H9 (cell line): ENCODE results near the gene RPL19. TPM values are rescaled to one million over a fixed set of nuclear protein-coding genes. Genes with fewer than 3 reads are reported as not detected.

Experiments
- DNase-seq: peaks from one replicate; pipeline ENCODE4 v3.0.0-alpha.2; 2017
- H2AFZ ChIP-seq: one replicate; pipeline ENCODE4 v1.6.1; 2013; ENCODE audit warnings: mild to moderate bottlenecking, low read length, control low read depth, moderate library complexity
- H2AK5ac ChIP-seq: 2 replicates; pipeline ENCODE4 v1.6.1; 2013; ENCODE audit warnings: low read length, control low read depth, mixed read lengths; ENCODE audit not compliant: insufficient read length
- H2BK120ac ChIP-seq: one replicate; pipeline ENCODE4 v1.6.1; 2013; ENCODE audit warnings: low read depth, mild to moderate bottlenecking, low read length, control low read depth, inconsistent platforms; ENCODE audit not compliant: poor library complexity, severe bottlenecking
- H2BK12ac ChIP-seq: 2 replicates; pipeline ENCODE4 v1.6.1; 2013; ENCODE audit warnings: low read length, control low read depth, mixed read lengths, low read depth; ENCODE audit not compliant: insufficient read length
- H2BK15ac ChIP-seq: 2 replicates; pipeline ENCODE4 v1.6.1; 2013; ENCODE audit warnings: low read depth, low read length, control low read depth
- H2BK20ac ChIP-seq: one replicate; pipeline ENCODE4 v1.6.1; 2013; ENCODE audit warnings: low read depth, mild to moderate bottlenecking, low read length, control low read depth, inconsistent platforms; ENCODE audit not compliant: poor library complexity, severe bottlenecking
- H2BK5ac ChIP-seq: 2 replicates; pipeline ENCODE4 v1.6.1; 2013; ENCODE audit warnings: low read length, control low read depth, mixed read lengths; ENCODE audit not compliant: insufficient read length
- H3K14ac ChIP-seq: 2 replicates; pipeline ENCODE4 v1.6.1; 2013; ENCODE audit warnings: low read length, control low read depth; ENCODE audit not compliant: insufficient read depth
- H3K18ac ChIP-seq: 2 replicates; pipeline ENCODE4 v1.6.1; 2013; ENCODE audit warnings: low read depth, mild to moderate bottlenecking, mixed read lengths, low read length, control low read depth; ENCODE audit not compliant: insufficient read length
- H3K23ac ChIP-seq: 2 replicates; pipeline ENCODE4 v1.6.1; 2013; ENCODE audit warnings: low read length, control low read depth, mixed read lengths, low read depth; ENCODE audit not compliant: insufficient read length
- H3K23me2 ChIP-seq: 2 replicates; pipeline ENCODE4 v1.6.1; 2013; ENCODE audit warnings: low read depth, mild to moderate bottlenecking, mixed read lengths, low read length, control low read depth; ENCODE audit not compliant: insufficient read length, poor library complexity, severe bottlenecking
- H3K27ac ChIP-seq: 2 replicates; pipeline ENCODE4 v1.5.1; 2013; ENCODE audit warnings: low read length, control low read depth, mixed read lengths, low read depth; ENCODE audit not compliant: insufficient read length
- H3K27me3 ChIP-seq: 2 replicates; pipeline ENCODE4 v1.6.1; 2013; ENCODE audit warnings: low read length, control low read depth, inconsistent platforms; ENCODE audit not compliant: insufficient read depth
- H3K4ac ChIP-seq: 2 replicates; pipeline ENCODE4 v1.6.1; 2013; ENCODE audit warnings: low read depth, mild to moderate bottlenecking, control low read depth, inconsistent platforms, low read length, moderate library complexity
- H3K4me1 ChIP-seq: 2 replicates; pipeline ENCODE4 v1.6.1; 2013; ENCODE audit warnings: low read length, control low read depth, inconsistent platforms; ENCODE audit not compliant: insufficient read depth
- H3K4me2 ChIP-seq: 2 replicates; pipeline ENCODE4 v1.6.1; 2013; ENCODE audit warnings: low read length, control low read depth, mixed read lengths; ENCODE audit not compliant: insufficient read length, insufficient read depth
- H3K56ac ChIP-seq: 2 replicates; pipeline ENCODE4 v1.6.1; 2013; ENCODE audit warnings: low read depth, mild to moderate bottlenecking, mixed read lengths, low read length, control low read depth; ENCODE audit not compliant: insufficient read length
- H3K79me1 ChIP-seq: 2 replicates; pipeline ENCODE4 v1.6.1; 2013; ENCODE audit warnings: low read depth, mild to moderate bottlenecking, moderate library complexity, low read length, control low read depth, inconsistent platforms; ENCODE audit not compliant: insufficient read depth, poor library complexity, severe bottlenecking
- H3K79me2 ChIP-seq: 2 replicates; pipeline ENCODE4 v1.6.1; 2013; ENCODE audit warnings: low read length, control low read depth, inconsistent platforms; ENCODE audit not compliant: insufficient read depth
- H3K9ac ChIP-seq: 2 replicates; pipeline ENCODE4 v1.6.1; 2013; ENCODE audit warnings: low read length, control low read depth, mixed read lengths; ENCODE audit not compliant: insufficient read length; ENCODE audit errors: extremely low read depth
- H3K9me3 ChIP-seq: one replicate; pipeline ENCODE4 v1.6.1; 2013; ENCODE audit warnings: low read depth, low read length, inconsistent platforms; ENCODE audit not compliant: control insufficient read depth
- H3T11ph ChIP-seq: one replicate; pipeline ENCODE4 v1.6.1; 2013; ENCODE audit warnings: mild to moderate bottlenecking, low read length, control low read depth, inconsistent platforms
- H4K20me1 ChIP-seq: one replicate; pipeline ENCODE4 v1.6.1; 2013; ENCODE audit not compliant: control insufficient read depth, insufficient read length, insufficient read depth
- H4K5ac ChIP-seq: 2 replicates; pipeline ENCODE4 v1.6.1; 2013; ENCODE audit warnings: low read depth, mild to moderate bottlenecking, mixed read lengths, low read length, control low read depth; ENCODE audit not compliant: insufficient read length
- H4K8ac ChIP-seq: replicated peaks from 2 replicates; pipeline ENCODE4 v1.6.1; 2013; ENCODE audit warnings: low read length, control low read depth, mixed read lengths, low read depth; ENCODE audit not compliant: insufficient read length
- H4K91ac ChIP-seq: 2 replicates; pipeline ENCODE4 v1.6.1; 2013; ENCODE audit warnings: low read depth, mild to moderate bottlenecking, moderate library complexity, mixed read lengths, low read length, control low read depth; ENCODE audit not compliant: insufficient read length
- H3K27ac Mint-ChIP-seq, 3 experiments: 2 replicates in 2 of 3; 3 replicates in 1 of 3; pipeline ENCODE4 v1.8.0; 2020 to 2021; ENCODE audit warnings: mixed read lengths in 3 of 3, mild to moderate bottlenecking in 1 of 3, moderate library complexity in 1 of 3
- H3K27me3 Mint-ChIP-seq: 2 replicates; pipeline ENCODE4 v1.8.0; 2021; ENCODE audit warnings: low read depth, mild to moderate bottlenecking, moderate library complexity, mixed read lengths
- H3K36me3 Mint-ChIP-seq, 3 experiments: 2 replicates in 2 of 3; 3 replicates in 1 of 3; pipeline ENCODE4 v1.8.0; 2020 to 2021; ENCODE audit warnings: low read depth in 3 of 3, mixed read lengths in 3 of 3; ENCODE audit not compliant: insufficient read depth in 1 of 3
- H3K4me1 Mint-ChIP-seq, 2 experiments: 2 replicates each; pipeline ENCODE4 v1.8.0; 2020; ENCODE audit warnings: mixed read lengths in 2 of 2
- H3K4me3 Mint-ChIP-seq, 2 experiments: 2 replicates in 1 of 2; 3 replicates in 1 of 2; pipeline ENCODE4 v1.8.0; 2020 to 2021; ENCODE audit warnings: mild to moderate bottlenecking in 2 of 2, mixed read lengths in 2 of 2, moderate library complexity in 1 of 2
- H3K9me3 Mint-ChIP-seq, 2 experiments: 2 replicates in 1 of 2; 3 replicates in 1 of 2; pipeline ENCODE4 v1.8.0; 2020; ENCODE audit warnings: mild to moderate bottlenecking in 2 of 2, mixed read lengths in 2 of 2, moderate library complexity in 1 of 2
- CTCF ChIP-seq: fragments of 200-600 bp; sonication (generic); conservative IDR thresholded peaks from 3 replicates; pipeline ENCODE4 v1.8.0; 2021; ENCODE audit warnings: antibody characterized with exemption, mild to moderate bottlenecking
- WGBS: extraction: QIAGEN DNeasy Blood & Tissue Kit; methylation state at CpG from one replicate; pipeline ENCODE4 v1.1.7; 2013; ENCODE audit warnings: missing lambda C conversion rate, low lambda C conversion rate, mixed read lengths; ENCODE audit not compliant: insufficient read length; ENCODE audit errors: extremely low coverage; 5-methylcytosine and 5-hydroxymethylcytosine counted together
- total RNA-seq: library from RNA; stranded (reverse); gene quantifications from 2 replicates; pipeline ENCODE4 v1.2.1, GENCODE V29; 2021

Gene RPL19
- total RNA-seq, 1 experiment from 2014 or later, result 2,038 TPM

- H4K8ac ChIP-seq, result no peak overlapping the region
- no CpG with 5 or more reads among the region's 10 CpGs for WGBS
- H2AFZ ChIP-seq, result no peak overlapping the region
- H2BK20ac ChIP-seq, result no peak overlapping the region
- H3K56ac ChIP-seq, result no peak overlapping the region
- peaks cover 31 to 52% of the 10 kb centered on the region in 2 experiments for H3K4me1 Mint-ChIP-seq
- H2BK12ac ChIP-seq, result no peak overlapping the region
- H3K9me3 Mint-ChIP-seq, result no peaks in the 10 kb centered on the region
- no peaks in the 10 kb centered on the region for H3K23me2 ChIP-seq
- no peak overlapping the region for H3K4me3 Mint-ChIP-seq
- no peaks in the 10 kb centered on the region for H4K20me1 ChIP-seq
- no peak overlapping the region for H3K27ac ChIP-seq
- DNase-seq, result peak; percentile 36
- H3K23ac ChIP-seq, result no peak overlapping the region
- H3K4me2 ChIP-seq, result no peak overlapping the region
- H3T11ph ChIP-seq, result no peak overlapping the region
- H3K4me1 ChIP-seq, result no peaks in the 10 kb centered on the region; the same call in 1 of the 2 replicates
- H2BK15ac ChIP-seq, result no peak overlapping the region
- H3K27me3 ChIP-seq, result no peaks in the 10 kb centered on the region
- peak overlapping the region in 1 of 3 experiments; percentile 22; a peak in 1 of 7 replicates for H3K27ac Mint-ChIP-seq
- no peak overlapping the region for H2BK120ac ChIP-seq
- H3K14ac ChIP-seq, result no peak overlapping the region
- H3K79me1 ChIP-seq, result no peaks in the 10 kb centered on the region
- H2AK5ac ChIP-seq, result no peak overlapping the region
- H2BK5ac ChIP-seq, result no peak overlapping the region
- no peak overlapping the region for H3K18ac ChIP-seq
- H3K4ac ChIP-seq, result no peak overlapping the region
- H3K36me3 Mint-ChIP-seq, result peaks cover 7 to 36% (median 11%) of the 10 kb centered on the region in 3 experiments
- H3K27me3 Mint-ChIP-seq, result peaks cover 2% of the 10 kb centered on the region
- H4K91ac ChIP-seq, result no peak overlapping the region
- H3K9me3 ChIP-seq, result no peaks in the 10 kb centered on the region
- no peak overlapping the region for H4K5ac ChIP-seq
- no peak overlapping the region for H3K9ac ChIP-seq
- H3K79me2 ChIP-seq, result no peaks in the 10 kb centered on the region
- no peak for TF ChIP-seq CTCF
These were observed 24.4 kb upstream of the RPL19 start for GRCh38 chr17:39175695-39176093.
